ENCODE data around the gene ATP1A2. TPM values are rescaled to one million over a fixed set of nuclear protein-coding genes. Genes with fewer than 3 reads are reported as not detected.

The ATP1A2 gene
- total and polyA plus RNA-seq, 10 of the 15 experiments (the other 5 are each of a cell fraction or from before 2014, with no cell fraction given): 0.15 TPM; not detected in 9

DNA sequence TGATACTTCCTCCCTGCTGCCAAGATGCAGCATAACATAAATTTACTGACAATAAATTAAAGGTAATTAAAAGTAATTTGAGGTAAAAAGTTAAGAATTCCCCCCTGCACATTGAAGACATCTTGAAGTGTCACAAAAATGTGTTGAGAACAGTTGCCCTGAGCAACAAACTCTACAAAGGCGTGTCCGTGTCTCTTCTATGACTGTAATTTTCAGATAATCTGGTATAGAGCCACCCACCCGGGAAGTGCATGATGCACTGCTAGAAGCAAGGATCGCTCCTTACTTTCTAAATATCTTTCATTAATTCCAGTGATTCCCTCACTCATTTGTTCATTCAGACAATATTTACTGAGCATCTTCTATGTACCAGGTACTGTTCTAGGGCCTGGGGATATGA is 63.8 kb downstream of the ATP1A2 start:
- no peak for ATAC-seq
- CTCF ChIA-PET: interaction anchor here (0.6 to 1.7 kb wide), 6 partner anchors 14 to 197 kb away, joined by 3 to 8 read pairs (median 4); no protein-coding TSS in a partner anchor
- intact Hi-C loops (cut with micrococcal nuclease; ENCODE audit: unreplicated experiment): no loop called here

DNA sequence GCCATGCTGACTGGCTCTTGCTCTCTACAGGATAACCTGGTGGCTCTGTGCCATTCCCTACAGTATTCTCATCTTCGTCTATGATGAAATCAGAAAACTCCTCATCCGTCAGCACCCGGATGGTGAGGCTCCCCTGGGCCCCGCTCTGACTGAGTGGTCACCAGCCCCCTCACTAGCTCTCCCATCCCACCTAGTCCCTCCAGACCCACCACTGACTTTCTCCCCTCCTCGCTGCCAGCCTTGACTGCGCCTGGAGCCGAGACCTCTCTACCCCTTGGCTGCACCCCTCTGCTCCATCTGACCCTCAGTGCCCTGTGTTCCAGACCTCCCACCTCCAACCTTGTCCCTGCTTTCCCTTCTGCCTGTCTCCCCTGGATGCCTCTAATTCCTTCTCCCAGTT is 70.7 kb downstream of the ATP1A2 start:
- FAIRE-seq (no peak), ATAC-seq (no peak; the same call in 2 of the 3 replicates), DNase-seq (ENCODE audit: low read depth, low spot score) (no peak)
- TF ChIP-seq SMAD1 (IDR thresholded peaks at IDR 0.05; ENCODE audit: low read depth, partially characterized antibody): no peak
- TF ChIP-seq IRF3 (IDR thresholded peaks at IDR 0.05): no peak
- Histone ChIP-seq H3K36me3 (ENCODE audit: control insufficient read depth in 2 of 2, insufficient read depth in 2 of 2, low read length in 1 of 2) (no peaks in the 10 kb centered on the region), H3K27ac (ENCODE audit: control insufficient read depth, insufficient read depth) (no peak overlapping the region), H3K4me1 (ENCODE audit: control insufficient read depth, insufficient read depth, low read length) (peaks cover 4% of the 10 kb centered on the region; the same call in 1 of the 2 replicates), H3K79me2 (ENCODE audit: control insufficient read depth, insufficient read depth, low read length) (no peaks in the 10 kb centered on the region), H3K9ac (ENCODE audit: control insufficient read depth, insufficient read depth, low read length) (no peak overlapping the region), H3K4me3 (no peak overlapping the region), H3K27me3 (replicated peaks in 1 of 2; ENCODE audit: control insufficient read depth in 2 of 2, insufficient read depth in 2 of 2, low read length in 1 of 2) (no peaks in the 10 kb centered on the region), H3K4me2 (ENCODE audit: control insufficient read depth, insufficient read depth) (no peak overlapping the region), H4K20me1 (ENCODE audit: control insufficient read depth, insufficient read depth) (no peaks in the 10 kb centered on the region), H3K9me3 (replicated peaks; ENCODE audit: control insufficient read depth, insufficient read depth, low read length) (no peaks in the 10 kb centered on the region), H2AFZ (ENCODE audit: control insufficient read depth, low read depth, low read length) (no peak overlapping the region)
- SMC1A ChIA-PET (ENCODE audit: uncharacterized antibody, unreplicated experiment): no interaction called here
- POLR2A ChIA-PET: interaction anchor here (0.6 kb wide), 1 partner anchor 164 kb away, joined by 5 read pairs; no protein-coding TSS in a partner anchor
- intact Hi-C loops (cut with micrococcal nuclease; ENCODE audit: unreplicated experiment) (no loop called here), in situ Hi-C loops (cut with MboI) (no loop called here)
- RAD21 ChIA-PET (ENCODE audit: unreplicated experiment): interaction anchor here (1.0 to 2.2 kb wide), 2 partner anchors 66 to 106 kb away, joined by 4 to 8 read pairs; no protein-coding TSS in a partner anchor
- BruUV-seq (replicated peaks): no TSS peak
- CTCF ChIA-PET: interaction anchor here (0.7 to 8.7 kb wide), 8 partner anchors 17 to 190 kb away, joined by 3 to 273 read pairs (median 4); no protein-coding TSS in a partner anchor
- WGBS (ENCODE audit: insufficient coverage, insufficient replicate concordance, low lambda C conversion rate, missing lambda C conversion rate): 35% methylated on average over 7 of the region's 7 CpGs

More for the DNA sequence above, 63.8 kb downstream of the ATP1A2 start:
- Histone ChIP-seq H3K79me2 (ENCODE audit: control insufficient read depth, insufficient read depth, low read length) (no peaks in the 10 kb centered on the region), H2AFZ (ENCODE audit: control insufficient read depth, low read depth, low read length) (no peak overlapping the region), H3K4me3 (no peak overlapping the region), H3K4me1 (ENCODE audit: control insufficient read depth, insufficient read depth, low read length) (no peaks in the 10 kb centered on the region), H3K9ac (ENCODE audit: control insufficient read depth, insufficient read depth, low read length) (no peak overlapping the region), H3K36me3 (ENCODE audit: control insufficient read depth in 2 of 2, insufficient read depth in 2 of 2, low read length in 1 of 2) (no peaks in the 10 kb centered on the region), H3K27me3 (replicated peaks in 1 of 2; ENCODE audit: control insufficient read depth in 2 of 2, insufficient read depth in 2 of 2, low read length in 1 of 2) (no peaks in the 10 kb centered on the region; a peak in 1 of 4 replicates), H3K9me3 (replicated peaks; ENCODE audit: control insufficient read depth, insufficient read depth, low read length) (no peaks in the 10 kb centered on the region), H3K4me2 (ENCODE audit: control insufficient read depth, insufficient read depth) (no peak overlapping the region), H3K27ac (ENCODE audit: control insufficient read depth, insufficient read depth) (no peak overlapping the region), H4K20me1 (ENCODE audit: control insufficient read depth, insufficient read depth) (no peaks in the 10 kb centered on the region)
- WGBS (ENCODE audit: insufficient coverage, insufficient replicate concordance, low lambda C conversion rate, missing lambda C conversion rate): 73% methylated on average over 4 of the region's 4 CpGs
- FAIRE-seq (no peak), DNase-seq (ENCODE audit: low read depth, low spot score) (no peak)
- RAD21 ChIA-PET (ENCODE audit: unreplicated experiment): no interaction called here
- no TSS peak for BruUV-seq (replicated peaks)
- TF ChIP-seq BCL11A (IDR thresholded peaks at IDR 0.05; ENCODE audit: low read depth, low read length) (no peak), PML (IDR thresholded peaks at IDR 0.05; ENCODE audit: low read length) (no peak), ZBED1 (IDR thresholded peaks at IDR 0.05; ENCODE audit: borderline replicate concordance) (no peak), SUPT20H (IDR thresholded peaks at IDR 0.05; ENCODE audit: borderline replicate concordance, control insufficient read depth, low read depth, low read length) (no peak), MYC (IDR thresholded peaks at IDR 0.05; ENCODE audit: insufficient read depth, insufficient read length, insufficient replicate concordance, low read length, severe bottlenecking) (no peak)
- in situ Hi-C loops (cut with MboI): no loop called here
- SMC1A ChIA-PET (ENCODE audit: uncharacterized antibody, unreplicated experiment): interaction anchor here (1.1 to 2.3 kb wide), 4 partner anchors 10 to 112 kb away, joined by 3 to 7 read pairs (median 4); partner anchors contain the start of gene CASQ1
- POLR2A ChIA-PET: no interaction called here
